Testis (tissue), 3 donors: ENCODE results near the gene HLX. TPM values are rescaled to one million over a fixed set of nuclear protein-coding genes. Genes with fewer than 3 reads are reported as not detected.

ENCODE experiments used
- DNase-seq: peaks from one replicate; pipeline ENCODE4 v3.0.0-alpha.2; 2019
- H3K27ac ChIP-seq, 2 donors: fragments of 200-600 bp; sonication (generic); one replicate each; pipeline ENCODE4 v1.5.1; 2019
- H3K27me3 ChIP-seq: fragments of 200-600 bp; sonication (generic); one replicate; pipeline ENCODE4 v1.5.1; 2019
- H3K36me3 ChIP-seq: fragments of 200-600 bp; sonication (generic); one replicate; pipeline ENCODE4 v1.5.1; 2017; ENCODE audit warnings: low read depth; ENCODE audit errors: missing control alignments
- H3K4me1 ChIP-seq: fragments of 200-600 bp; sonication (generic); one replicate; pipeline ENCODE4 v1.5.1; 2019
- H3K4me3 ChIP-seq, 2 donors: fragments of 200-600 bp; sonication (generic); one replicate each; pipeline ENCODE4 v1.5.1; 2017 to 2019
- H3K9me3 ChIP-seq: fragments of 200-600 bp; sonication (generic); one replicate; pipeline ENCODE4 v1.5.1; 2017
- CTCF ChIP-seq, 3 experiments: fragments of 450-650 bp in 2 of 3; fragments of 200-600 bp in 1 of 3; sonication (generic) in 1 of 3; IDR thresholded peaks; one replicate each; pipeline ENCODE4 v1.5.1; 2016 to 2019; ENCODE audit warnings: antibody characterized with exemption in 3 of 3, mild to moderate bottlenecking in 2 of 3, moderate library complexity in 1 of 3
- POLR2A ChIP-seq: fragments of 450-650 bp; IDR thresholded peaks from one replicate; pipeline ENCODE4 v1.6.1; 2017; ENCODE audit warnings: antibody characterized with exemption, mild to moderate bottlenecking, moderate library complexity
- WGBS, 2 donors: methylation state at CpG; one replicate each; pipeline ENCODE4 v1.1.5; 2018; 5-methylcytosine and 5-hydroxymethylcytosine counted together
- intact Hi-C: fragments of 100-400 bp; cut with DNase I; formaldehyde crosslinking; loops from one replicate; pipeline ENCODE4 v1.15.1; 2023; ENCODE audit warnings: low total_unique reads
- polyA plus RNA-seq: library from polyadenylated mRNA; stranded (reverse); fragments of 350-450 nt; fragmentation: Illumina TruSeq; extraction: RNeasy Lipid Tissue Mini Kit (QIAGEN cat#74804); gene quantifications from one replicate; pipeline ENCODE4 v1.2.3, GENCODE V29; 2014; ENCODE audit warnings: low read depth, low replicate concordance; ENCODE audit not compliant: insufficient read depth
- total RNA-seq, 2 donors: library from RNA; depleted of rRNA; stranded (reverse); fragments of >200 nt; gene quantifications; one replicate each; pipeline ENCODE4 v1.2.3, GENCODE V29; 2016

HLX gene
- total and polyA plus RNA-seq, 3 donors from 2014 or later: 3.5 to 5.3 (median 4.0) TPM

DNA sequence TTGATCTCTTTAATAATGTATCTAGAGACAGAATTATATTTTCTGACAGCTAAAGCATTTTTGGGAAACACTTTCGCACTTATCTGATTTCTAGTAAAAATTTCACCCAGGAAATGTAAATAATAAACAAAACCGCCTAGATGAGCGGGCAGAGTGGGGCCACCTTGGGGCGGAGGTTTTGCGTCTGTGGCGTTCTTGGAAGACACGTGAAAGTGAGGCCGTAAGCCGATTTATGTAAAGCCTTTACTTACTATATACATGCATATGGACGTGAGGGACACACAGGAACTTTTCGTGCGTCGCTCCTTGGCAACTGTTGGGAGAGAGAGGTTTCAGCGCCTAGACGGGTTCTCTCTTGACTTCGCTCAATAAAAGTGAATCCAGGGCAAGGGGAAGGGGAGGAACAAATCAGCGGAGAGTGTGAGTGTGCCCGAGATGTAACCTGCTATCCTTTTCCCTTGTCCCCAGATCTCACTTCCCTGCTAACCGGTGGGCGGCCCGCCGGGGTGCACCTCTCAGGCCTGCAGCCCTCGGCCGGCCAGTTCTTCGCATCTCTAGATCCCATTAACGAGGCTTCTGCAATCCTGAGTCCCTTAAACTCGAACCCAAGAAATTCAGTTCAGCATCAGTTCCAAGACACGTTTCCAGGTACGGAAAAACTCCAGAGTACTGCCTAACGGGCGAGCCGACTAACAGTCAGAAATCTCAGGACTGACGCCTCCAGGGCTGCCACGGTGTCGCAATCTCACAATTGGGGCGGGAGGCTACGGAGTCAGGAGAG, 1.7 kb downstream of the HLX start:
- H3K4me3 ChIP-seq: peak overlapping the region; percentile 69 to 71
- no peaks in the 10 kb centered on the region for H3K36me3 ChIP-seq
- H3K27ac ChIP-seq: peak overlapping the region in 1 of 2 donors; percentile 95
- TF ChIP-seq POLR2A: no peak
- TF ChIP-seq CTCF (IDR thresholded peaks at IDR 0.05): no peak
- 35 to 37% methylated on average over 37 of the region's 37 CpGs for WGBS, 2 donors
- intact Hi-C loops: no loop called here
- H3K4me1 ChIP-seq: peaks cover 4% of the 10 kb centered on the region
- no peak for DNase-seq
- H3K27me3 ChIP-seq: no peaks in the 10 kb centered on the region
- H3K9me3 ChIP-seq: no peaks in the 10 kb centered on the region

GRCh38 chr1:220882061-220882891, 3.0 kb downstream of the HLX start:
- no peak for TF ChIP-seq POLR2A
- TF ChIP-seq CTCF (IDR thresholded peaks at IDR 0.05): no peak
- intact Hi-C loops: no loop called here
- no peak overlapping the region for H3K27ac ChIP-seq
- no peaks in the 10 kb centered on the region for H3K27me3 ChIP-seq
- no peaks in the 10 kb centered on the region for H3K36me3 ChIP-seq
- WGBS, 2 donors: 52 to 69% methylated on average over 26 to 34 of the region's 34 CpGs
- H3K9me3 ChIP-seq: no peaks in the 10 kb centered on the region
- H3K4me1 ChIP-seq: peaks cover 4% of the 10 kb centered on the region
- no peak for DNase-seq
- H3K4me3 ChIP-seq: no peak overlapping the region

DNA sequence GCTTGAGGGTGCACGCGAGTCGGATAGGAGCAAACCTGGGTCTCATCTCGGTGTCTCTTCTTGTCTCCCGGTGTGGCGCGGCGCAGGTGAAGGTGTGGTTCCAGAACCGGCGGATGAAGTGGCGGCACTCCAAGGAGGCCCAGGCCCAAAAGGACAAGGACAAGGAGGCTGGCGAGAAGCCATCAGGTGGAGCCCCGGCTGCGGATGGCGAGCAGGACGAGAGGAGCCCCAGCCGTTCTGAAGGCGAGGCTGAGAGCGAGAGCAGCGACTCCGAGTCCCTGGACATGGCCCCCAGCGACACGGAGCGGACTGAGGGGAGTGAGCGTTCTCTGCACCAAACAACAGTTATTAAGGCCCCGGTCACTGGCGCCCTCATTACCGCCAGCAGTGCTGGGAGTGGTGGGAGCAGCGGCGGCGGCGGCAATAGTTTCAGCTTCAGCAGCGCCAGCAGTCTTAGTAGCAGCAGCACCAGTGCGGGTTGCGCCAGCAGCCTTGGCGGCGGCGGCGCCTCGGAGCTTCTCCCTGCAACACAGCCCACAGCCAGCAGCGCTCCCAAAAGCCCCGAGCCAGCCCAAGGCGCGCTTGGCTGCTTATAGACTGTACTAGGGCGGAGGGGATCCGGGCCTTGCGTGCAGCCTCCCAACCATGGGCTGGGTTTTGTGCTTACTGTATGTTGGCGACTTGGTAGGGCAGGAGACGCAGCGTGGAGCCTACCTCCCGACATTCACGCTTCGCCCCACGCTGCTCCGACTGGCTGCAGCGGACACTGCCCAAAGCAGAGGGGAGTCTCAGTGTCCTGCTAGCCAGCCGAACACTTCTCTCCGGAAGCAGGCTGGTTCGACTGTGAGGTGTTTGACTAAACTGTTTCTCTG, 5.1 kb downstream of the HLX start:
- no peak for TF ChIP-seq POLR2A
- no peak for TF ChIP-seq CTCF (IDR thresholded peaks at IDR 0.05)
- peaks cover 4% of the 10 kb centered on the region for H3K4me1 ChIP-seq

GRCh38 chr1:220884981-220885918, 6.0 kb downstream of the HLX start:
- H3K36me3 ChIP-seq: no peaks in the 10 kb centered on the region
- no peaks in the 10 kb centered on the region for H3K27me3 ChIP-seq
- no peak for TF ChIP-seq CTCF (IDR thresholded peaks at IDR 0.05)
- TF ChIP-seq POLR2A: no peak
- H3K9me3 ChIP-seq: no peaks in the 10 kb centered on the region
- H3K27ac ChIP-seq: no peak overlapping the region
- H3K4me3 ChIP-seq: no peak overlapping the region
- no peaks in the 10 kb centered on the region for H3K4me1 ChIP-seq
- 76 to 77% methylated on average over 19 of the region's 19 CpGs for WGBS, 2 donors
- no peak for DNase-seq
- intact Hi-C loops: no loop called here

More for the DNA sequence above, 5.1 kb downstream of the HLX start:
- Histone ChIP-seq H3K9me3 (no peaks in the 10 kb centered on the region), H3K4me3 (no peak overlapping the region), H3K27ac (no peak overlapping the region), H3K36me3 (no peaks in the 10 kb centered on the region), H3K27me3 (no peaks in the 10 kb centered on the region)
- no peak for DNase-seq
- 51 to 65% methylated on average over 31 to 59 of the region's 59 CpGs for WGBS, 2 donors
- intact Hi-C loops: no loop called here
